ENCODE data around the gene SPOUT1.

DNA sequence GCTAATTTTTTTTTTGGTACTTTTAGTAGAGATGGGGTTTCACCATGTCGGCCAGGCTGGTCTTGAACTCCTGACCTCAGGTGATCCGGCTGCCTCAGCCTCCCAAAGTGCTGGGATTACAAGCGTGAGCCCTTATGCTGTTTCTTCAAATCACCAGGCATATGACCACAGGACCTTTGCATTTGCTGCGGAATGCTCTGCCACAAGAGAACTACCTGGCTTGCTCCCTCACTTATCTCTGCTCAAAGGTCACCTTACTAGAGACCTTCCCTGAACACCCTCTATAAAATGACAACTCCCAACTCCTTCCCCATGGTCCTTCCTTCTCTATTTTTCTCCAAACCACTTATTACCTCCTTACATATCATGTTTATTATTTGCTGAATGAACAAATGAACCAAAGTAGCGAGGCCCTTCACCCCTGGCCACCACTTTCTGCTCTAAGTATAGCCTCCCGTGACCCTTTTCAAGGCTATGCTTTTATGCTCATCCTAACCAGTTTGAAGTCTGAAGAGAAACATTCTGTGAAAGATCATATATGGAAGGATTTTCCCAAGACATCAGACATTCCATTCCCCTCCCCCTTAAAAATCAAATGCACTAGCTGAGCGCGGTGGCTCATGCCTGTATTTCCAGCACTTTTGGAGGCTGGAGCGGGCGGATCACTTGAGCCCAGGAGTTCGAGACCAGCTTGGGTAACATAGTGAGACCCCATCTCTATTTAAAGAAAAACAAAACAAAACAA, 59.1 kb downstream of the SPOUT1 start:
- no peak for TF ChIP-seq TMF1 (CRISPR knock-in tag; IDR thresholded peaks at IDR 0.05; ENCODE audit: low read depth)
- TF ChIP-seq JUN (CRISPR knock-in tag; IDR thresholded peaks at IDR 0.05) = no peak
- no peak for TF ChIP-seq ZBTB7A (CRISPR knock-in tag; IDR thresholded peaks at IDR 0.05)
- TF ChIP-seq RAD21 (CRISPR knock-in tag; IDR thresholded peaks at IDR 0.05) = no peak
- TF ChIP-seq, protein P1, sequence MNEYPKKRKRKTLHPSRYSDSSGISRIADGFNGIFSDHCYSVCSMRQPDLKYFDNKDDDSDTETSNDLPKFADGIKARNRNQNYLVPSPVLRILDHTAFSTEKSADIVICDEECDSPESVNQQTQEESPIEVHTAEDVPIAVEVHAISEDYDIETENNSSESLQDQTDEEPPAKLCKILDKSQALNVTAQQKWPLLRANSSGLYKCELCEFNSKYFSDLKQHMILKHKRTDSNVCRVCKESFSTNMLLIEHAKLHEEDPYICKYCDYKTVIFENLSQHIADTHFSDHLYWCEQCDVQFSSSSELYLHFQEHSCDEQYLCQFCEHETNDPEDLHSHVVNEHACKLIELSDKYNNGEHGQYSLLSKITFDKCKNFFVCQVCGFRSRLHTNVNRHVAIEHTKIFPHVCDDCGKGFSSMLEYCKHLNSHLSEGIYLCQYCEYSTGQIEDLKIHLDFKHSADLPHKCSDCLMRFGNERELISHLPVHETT (CRISPR knock-in tag; conservative IDR thresholded peaks at IDR 0.05) = no peak
- TF ChIP-seq, protein P2, sequence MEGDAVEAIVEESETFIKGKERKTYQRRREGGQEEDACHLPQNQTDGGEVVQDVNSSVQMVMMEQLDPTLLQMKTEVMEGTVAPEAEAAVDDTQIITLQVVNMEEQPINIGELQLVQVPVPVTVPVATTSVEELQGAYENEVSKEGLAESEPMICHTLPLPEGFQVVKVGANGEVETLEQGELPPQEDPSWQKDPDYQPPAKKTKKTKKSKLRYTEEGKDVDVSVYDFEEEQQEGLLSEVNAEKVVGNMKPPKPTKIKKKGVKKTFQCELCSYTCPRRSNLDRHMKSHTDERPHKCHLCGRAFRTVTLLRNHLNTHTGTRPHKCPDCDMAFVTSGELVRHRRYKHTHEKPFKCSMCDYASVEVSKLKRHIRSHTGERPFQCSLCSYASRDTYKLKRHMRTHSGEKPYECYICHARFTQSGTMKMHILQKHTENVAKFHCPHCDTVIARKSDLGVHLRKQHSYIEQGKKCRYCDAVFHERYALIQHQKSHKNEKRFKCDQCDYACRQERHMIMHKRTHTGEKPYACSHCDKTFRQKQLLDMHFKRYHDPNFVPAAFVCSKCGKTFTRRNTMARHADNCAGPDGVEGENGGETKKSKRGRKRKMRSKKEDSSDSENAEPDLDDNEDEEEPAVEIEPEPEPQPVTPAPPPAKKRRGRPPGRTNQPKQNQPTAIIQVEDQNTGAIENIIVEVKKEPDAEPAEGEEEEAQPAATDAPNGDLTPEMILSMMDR (CRISPR knock-in tag; IDR thresholded peaks at IDR 0.05) = no peak
- TF ChIP-seq, protein P3, sequence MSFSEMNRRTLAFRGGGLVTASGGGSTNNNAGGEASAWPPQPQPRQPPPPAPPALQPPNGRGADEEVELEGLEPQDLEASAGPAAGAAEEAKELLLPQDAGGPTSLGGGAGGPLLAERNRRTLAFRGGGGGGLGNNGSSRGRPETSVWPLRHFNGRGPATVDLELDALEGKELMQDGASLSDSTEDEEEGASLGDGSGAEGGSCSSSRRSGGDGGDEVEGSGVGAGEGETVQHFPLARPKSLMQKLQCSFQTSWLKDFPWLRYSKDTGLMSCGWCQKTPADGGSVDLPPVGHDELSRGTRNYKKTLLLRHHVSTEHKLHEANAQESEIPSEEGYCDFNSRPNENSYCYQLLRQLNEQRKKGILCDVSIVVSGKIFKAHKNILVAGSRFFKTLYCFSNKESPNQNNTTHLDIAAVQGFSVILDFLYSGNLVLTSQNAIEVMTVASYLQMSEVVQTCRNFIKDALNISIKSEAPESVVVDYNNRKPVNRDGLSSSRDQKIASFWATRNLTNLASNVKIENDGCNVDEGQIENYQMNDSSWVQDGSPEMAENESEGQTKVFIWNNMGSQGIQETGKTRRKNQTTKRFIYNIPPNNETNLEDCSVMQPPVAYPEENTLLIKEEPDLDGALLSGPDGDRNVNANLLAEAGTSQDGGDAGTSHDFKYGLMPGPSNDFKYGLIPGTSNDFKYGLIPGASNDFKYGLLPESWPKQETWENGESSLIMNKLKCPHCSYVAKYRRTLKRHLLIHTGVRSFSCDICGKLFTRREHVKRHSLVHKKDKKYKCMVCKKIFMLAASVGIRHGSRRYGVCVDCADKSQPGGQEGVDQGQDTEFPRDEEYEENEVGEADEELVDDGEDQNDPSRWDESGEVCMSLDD (CRISPR knock-in tag; IDR thresholded peaks at IDR 0.05; ENCODE audit: borderline replicate concordance) = no peak
